Upper lobe of left lung (tissue), 6 donors: ENCODE results near the gene CAPN7. TPM values are rescaled to one million over a fixed set of nuclear protein-coding genes. Genes with fewer than 3 reads are reported as not detected.

Experiments
- ATAC-seq, 2 donors: fragments of 200-7000 bp; cut with Tn5 transposase; one replicate each; pipeline ENCODE4 v1.9.1; 2022; ENCODE audit warnings: mild to moderate bottlenecking in 2 of 2, moderate library complexity in 2 of 2; ENCODE audit not compliant: low FRiP score in 2 of 2
- DNase-seq, 2 donors: peaks; one replicate each; pipeline ENCODE4 v3.0.0-alpha.2; 2019 to 2020
- H3K27ac ChIP-seq, 4 donors: fragments of 200-600 bp; sonication (generic); one replicate each; pipeline ENCODE4 v1.5.1; 2016 to 2019
- H3K27me3 ChIP-seq, 4 donors: fragments of 200-600 bp; sonication (generic); one replicate each; pipeline ENCODE4 v1.5.1; 2017 to 2019
- H3K36me3 ChIP-seq, 4 donors: fragments of 200-600 bp; sonication (generic); one replicate each; pipeline ENCODE4 v1.5.1; 2016 to 2019
- H3K4me1 ChIP-seq, 4 donors: fragments of 200-600 bp; sonication (generic); one replicate each; pipeline ENCODE4 v1.5.1; 2018 to 2019
- H3K4me3 ChIP-seq, 4 donors: fragments of 200-600 bp; sonication (generic); one replicate each; pipeline ENCODE4 v1.5.1; 2017 to 2019; ENCODE audit warnings: mild to moderate bottlenecking in 2 of 4, moderate library complexity in 1 of 4
- H3K9me3 ChIP-seq, 4 donors: fragments of 200-600 bp; sonication (generic); one replicate each; pipeline ENCODE4 v1.5.1; 2018 to 2019
- EP300 ChIP-seq, 4 donors: sonication (generic); formaldehyde crosslinking; IDR thresholded peaks; one replicate each; pipeline ENCODE4 v1.5.1; 2017; ENCODE audit warnings: antibody characterized with exemption in 4 of 4, control low read depth in 2 of 4
- POLR2A ChIP-seq, 4 donors: fragments of 450-650 bp; IDR thresholded peaks; one replicate each; pipeline ENCODE4 v1.5.1; 2016 to 2017; ENCODE audit warnings: antibody characterized with exemption in 4 of 4, mild to moderate bottlenecking in 2 of 4
- POLR2AphosphoS5 ChIP-seq, 2 donors: sonication (generic); formaldehyde crosslinking; IDR thresholded peaks; one replicate each; pipeline ENCODE4 v1.5.1; 2017; ENCODE audit warnings: antibody characterized with exemption in 2 of 2
- WGBS, 2 donors: methylation state at CpG; one replicate each; pipeline ENCODE4 v1.1.5; 2017 to 2018; 5-methylcytosine and 5-hydroxymethylcytosine counted together
- total RNA-seq, 6 donors: library from RNA; depleted of rRNA in 4 of 6; stranded (reverse); fragments of >200 nt in 4 of 6; gene quantifications; one replicate each; pipeline versions ENCODE4 v1.1.0 to v1.2.1, GENCODE V29; 2016 to 2021
- TF ChIP-seq, protein P1 (sequence below), 6 experiments: fragments of 450-650 bp in 4 of 6; fragments of 200-600 bp in 2 of 6; sonication (generic) in 2 of 6; IDR thresholded peaks; one replicate each; pipeline ENCODE4 v1.5.1; 2016 to 2019; ENCODE audit warnings: antibody characterized with exemption in 6 of 6
- donor health status: DM: no; HTN: no; CAD: no; lungs with moderate emphysema.
- donor health status: DM: no; HTN: yes; CAD: no; lungs with severe emphysema.

Gene CAPN7
- total RNA-seq, 6 donors from 2014 or later: 42.3 to 119 (median 46.2) TPM

DNA sequence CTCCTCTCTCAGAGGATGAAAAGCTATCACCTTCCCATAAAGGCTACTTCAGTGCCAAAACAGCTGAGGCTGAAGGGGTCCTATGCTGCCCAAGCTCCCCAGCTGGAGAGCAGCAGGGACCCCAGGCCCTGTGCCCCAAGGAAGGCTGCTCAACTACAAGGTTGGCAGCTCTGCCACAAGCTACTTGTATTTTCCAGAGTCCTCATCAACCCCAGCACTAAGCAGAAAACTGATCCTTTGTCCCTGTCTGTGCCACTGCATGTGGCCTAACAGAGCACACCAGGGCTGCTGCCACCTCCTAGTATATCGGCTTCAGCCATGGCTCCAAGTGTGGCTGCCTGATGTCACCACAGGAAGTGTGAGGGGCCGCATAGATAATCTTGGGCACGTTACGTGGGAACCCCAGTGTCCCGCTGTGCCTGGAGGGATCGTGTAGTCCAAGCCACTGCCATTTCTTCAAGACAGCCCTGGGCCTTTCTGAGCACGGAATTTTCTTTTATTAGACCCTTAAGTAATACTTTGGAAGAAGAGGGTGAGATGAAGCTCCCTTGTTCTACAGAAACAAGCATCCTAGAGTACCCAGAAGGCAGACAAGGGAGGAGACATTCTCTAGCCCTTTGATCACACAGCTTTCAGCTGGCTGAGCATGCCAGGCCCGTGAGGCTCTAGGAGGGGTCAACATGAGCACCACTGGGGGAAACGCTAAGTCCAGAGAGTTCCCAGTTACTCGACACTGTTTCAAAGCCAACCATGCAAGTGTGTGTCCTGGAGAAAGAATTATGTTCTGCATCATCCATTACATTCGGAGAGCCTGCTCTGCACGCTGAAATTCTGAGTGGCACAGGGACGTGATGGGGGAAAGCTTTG, 60.7 kb downstream of the CAPN7 start:
- Histone ChIP-seq H3K27me3 (no peaks in the 10 kb centered on the region), H3K36me3 (peaks cover 0 to 27% (median 11%) of the 10 kb centered on the region in 4 donors), H3K9me3 (no peaks in the 10 kb centered on the region), H3K27ac (peak overlapping the region in 2 of 4 donors; percentile 22 to 52), H3K4me3 (no peak overlapping the region), H3K4me1 (peaks cover 43 to 65% (median 64%) of the 10 kb centered on the region in 4 donors)
- 66 to 69% methylated on average over 12 to 13 of the region's 13 CpGs for whole genome bisulfite sequencing, 2 donors
- ATAC-seq (no peak), DNase-seq (no peak)
- TF ChIP-seq POLR2A (IDR thresholded peaks at IDR 0.05) (no peak), EP300 (IDR thresholded peaks at IDR 0.05) (no peak), POLR2AphosphoS5 (IDR thresholded peaks at IDR 0.05) (no peak)
- TF ChIP-seq, protein P1, sequence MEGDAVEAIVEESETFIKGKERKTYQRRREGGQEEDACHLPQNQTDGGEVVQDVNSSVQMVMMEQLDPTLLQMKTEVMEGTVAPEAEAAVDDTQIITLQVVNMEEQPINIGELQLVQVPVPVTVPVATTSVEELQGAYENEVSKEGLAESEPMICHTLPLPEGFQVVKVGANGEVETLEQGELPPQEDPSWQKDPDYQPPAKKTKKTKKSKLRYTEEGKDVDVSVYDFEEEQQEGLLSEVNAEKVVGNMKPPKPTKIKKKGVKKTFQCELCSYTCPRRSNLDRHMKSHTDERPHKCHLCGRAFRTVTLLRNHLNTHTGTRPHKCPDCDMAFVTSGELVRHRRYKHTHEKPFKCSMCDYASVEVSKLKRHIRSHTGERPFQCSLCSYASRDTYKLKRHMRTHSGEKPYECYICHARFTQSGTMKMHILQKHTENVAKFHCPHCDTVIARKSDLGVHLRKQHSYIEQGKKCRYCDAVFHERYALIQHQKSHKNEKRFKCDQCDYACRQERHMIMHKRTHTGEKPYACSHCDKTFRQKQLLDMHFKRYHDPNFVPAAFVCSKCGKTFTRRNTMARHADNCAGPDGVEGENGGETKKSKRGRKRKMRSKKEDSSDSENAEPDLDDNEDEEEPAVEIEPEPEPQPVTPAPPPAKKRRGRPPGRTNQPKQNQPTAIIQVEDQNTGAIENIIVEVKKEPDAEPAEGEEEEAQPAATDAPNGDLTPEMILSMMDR (IDR thresholded peaks at IDR 0.05): no peak

DNA sequence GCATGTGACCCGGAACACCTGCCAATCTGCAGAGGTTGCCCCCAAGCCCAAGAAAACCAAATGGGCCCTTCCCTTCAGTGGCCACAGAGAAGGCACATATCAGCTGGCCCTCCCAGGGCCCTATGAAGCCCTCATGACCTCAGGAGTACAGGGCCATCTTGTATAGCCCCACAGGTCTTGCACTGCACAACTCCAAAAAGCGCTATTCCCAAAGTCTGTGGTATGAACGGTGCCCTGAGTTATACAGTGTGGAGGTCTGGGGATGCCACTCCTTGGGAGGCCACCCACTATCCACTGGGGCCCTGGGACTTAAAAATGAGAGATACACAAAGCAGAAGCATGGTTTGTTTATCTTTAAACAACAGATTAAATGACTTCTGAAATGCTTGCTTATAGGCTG, 61.5 kb downstream of the CAPN7 start:
- ATAC-seq: no peak
- Histone ChIP-seq H3K4me1 (peaks cover 45 to 73% (median 70%) of the 10 kb centered on the region in 4 donors), H3K27ac (peak overlapping the region in 1 of 4 donors; percentile 84)

DNA sequence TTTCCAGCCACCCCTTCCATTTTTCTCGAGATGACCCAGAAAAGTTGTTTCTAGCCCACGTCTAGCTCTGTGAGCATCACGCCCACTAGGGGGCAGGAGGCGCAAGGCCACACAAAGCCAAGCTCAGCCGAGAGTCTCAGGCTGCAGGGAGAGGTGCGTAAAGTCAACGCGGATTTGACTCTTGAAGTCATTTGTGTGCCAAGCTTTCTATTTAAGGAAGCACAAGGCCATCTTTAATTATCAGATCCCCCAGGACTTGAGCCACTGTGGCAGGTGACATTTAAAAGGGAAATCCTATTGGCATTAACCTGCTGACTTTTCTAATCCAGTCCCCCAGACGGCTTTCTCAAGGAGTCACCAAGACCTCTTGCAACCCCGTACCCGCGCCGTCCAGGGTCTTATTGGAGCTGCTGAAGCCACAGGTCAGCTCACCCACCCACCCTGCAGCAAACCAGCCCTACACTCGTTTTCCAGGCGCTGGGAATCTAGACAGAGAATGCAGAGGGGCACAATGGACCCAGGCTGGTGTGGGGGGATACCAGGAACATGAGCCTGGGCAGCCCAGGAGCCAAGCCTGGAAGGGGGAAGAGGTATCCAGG, 62.1 kb downstream of the CAPN7 start:
- TF ChIP-seq, protein P1 (IDR thresholded peaks at IDR 0.05): peak; percentile 85 to 94 (median 91)
- TF ChIP-seq POLR2AphosphoS5 (IDR thresholded peaks at IDR 0.05) (peak; percentile 5 to 72), EP300 (IDR thresholded peaks at IDR 0.05) (no peak)
- Histone ChIP-seq H3K27ac (peak overlapping the region; percentile 75 to 84 (median 79)), H3K9me3 (no peaks in the 10 kb centered on the region), H3K4me3 (no peak overlapping the region), H3K36me3 (peaks cover 0 to 21% (median 8%) of the 10 kb centered on the region in 4 donors), H3K4me1 (peaks cover 50 to 79% (median 75%) of the 10 kb centered on the region in 4 donors), H3K27me3 (no peaks in the 10 kb centered on the region)
- WGBS, 2 donors: 30 to 33% methylated on average over 15 of the region's 15 CpGs
- DNase-seq (peak; percentile 71 to 91), ATAC-seq (peak; percentile 83 to 90)

More for the DNA sequence above, 61.5 kb downstream of the CAPN7 start:
- Histone ChIP-seq H3K36me3 (peaks cover 0 to 21% (median 8%) of the 10 kb centered on the region in 4 donors), H3K4me3 (no peak overlapping the region), H3K27me3 (no peaks in the 10 kb centered on the region), H3K9me3 (no peaks in the 10 kb centered on the region)
- DNase-seq: no peak
- TF ChIP-seq POLR2A (IDR thresholded peaks at IDR 0.05) (no peak), EP300 (IDR thresholded peaks at IDR 0.05) (no peak), POLR2AphosphoS5 (IDR thresholded peaks at IDR 0.05) (no peak)
- TF ChIP-seq, protein P1 (IDR thresholded peaks at IDR 0.05): no peak
- 85 to 96% methylated on average over 3 of the region's 3 CpGs for WGBS, 2 donors

DNA sequence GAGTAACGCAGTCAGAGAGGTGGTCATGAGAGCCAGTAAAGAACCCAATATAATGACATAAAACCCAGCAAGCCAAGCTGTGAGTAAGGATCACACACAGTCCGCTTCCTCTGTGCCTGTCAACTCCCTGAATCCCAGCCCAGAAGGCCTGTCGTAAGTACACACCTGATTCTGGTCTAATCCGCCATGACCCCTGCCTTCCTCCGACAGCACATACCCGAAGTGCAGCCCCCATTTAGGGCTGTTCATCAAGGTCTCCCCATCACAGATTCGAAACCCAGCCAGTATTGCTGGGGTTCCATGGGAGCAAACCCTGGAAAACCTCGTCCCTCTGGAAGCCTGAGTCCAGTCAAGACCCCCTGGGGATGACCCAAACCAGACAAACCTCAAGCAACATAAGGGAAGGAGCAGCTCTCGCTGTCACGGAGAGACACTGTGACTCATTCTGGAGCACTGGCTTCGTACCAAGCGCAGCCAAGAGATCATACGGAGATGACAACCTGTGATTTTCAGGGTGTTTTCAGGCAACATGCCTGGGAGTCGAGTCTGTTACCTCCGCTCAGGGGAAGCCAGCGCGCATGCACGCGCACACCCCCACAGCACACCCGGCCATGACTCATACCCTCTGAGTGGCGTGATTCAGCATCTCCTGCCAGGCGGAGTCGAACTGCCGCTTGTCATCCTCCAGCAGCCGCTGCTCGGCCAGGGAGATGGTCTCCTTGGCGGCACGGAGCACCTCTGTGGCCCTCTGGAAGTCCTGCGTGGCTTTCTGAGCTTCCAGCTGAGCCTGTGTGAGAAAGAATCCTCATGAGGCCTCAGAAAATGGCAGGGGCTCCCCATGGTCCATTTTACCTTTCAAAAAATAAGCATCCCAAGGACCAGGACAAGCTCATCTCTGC, 63.3 kb downstream of the CAPN7 start:
- 56 to 67% methylated on average over 22 to 29 of the region's 29 CpGs for WGBS, 2 donors
- H3K36me3 ChIP-seq: peaks cover 0 to 21% (median 8%) of the 10 kb centered on the region in 4 donors
- peak overlapping the region; percentile 75 to 84 (median 79) for H3K27ac ChIP-seq
- ATAC-seq (peak; percentile 77 to 88), DNase-seq (peak; percentile 90 to 93)
- TF ChIP-seq, protein P1 (IDR thresholded peaks at IDR 0.05): no peak
- TF ChIP-seq POLR2AphosphoS5 (IDR thresholded peaks at IDR 0.05) (peak; percentile 86), EP300 (IDR thresholded peaks at IDR 0.05) (peak in 1 of 4 donors; percentile 61), POLR2A (IDR thresholded peaks at IDR 0.05) (peak in 1 of 4 donors; percentile 68)
- H3K9me3 ChIP-seq: no peaks in the 10 kb centered on the region
- no peaks in the 10 kb centered on the region for H3K27me3 ChIP-seq
- H3K4me3 ChIP-seq: peak overlapping the region in 1 of 4 donors; percentile 18
- H3K4me1 ChIP-seq: peaks cover 52 to 84% (median 76%) of the 10 kb centered on the region in 4 donors
